Esophagus muscularis mucosa (tissue), 4 donors: ENCODE measurements around the gene PRPF6. TPM values are rescaled to one million over a fixed set of nuclear protein-coding genes. Genes with fewer than 3 reads are reported as not detected.

Experiments used
- DNase-seq: peaks from one replicate; pipeline ENCODE4 v3.0.0-alpha.2; 2017; ENCODE audit errors: extremely low spot score
- H3K27ac ChIP-seq, 4 donors: fragments of 200-600 bp; sonication (generic); replicated peaks in 1 of 4; 1 replicate in 3 of 4; 2 replicates in 1 of 4; pipeline ENCODE4 v1.5.1; 2016 to 2019; ENCODE audit warnings: mild to moderate bottlenecking in 1 of 4
- H3K27me3 ChIP-seq, 4 donors: fragments of 200-600 bp; sonication (generic); one replicate each; pipeline versions ENCODE4 v1.5.1 to v1.6.0; 2016 to 2019
- H3K36me3 ChIP-seq, 4 donors: fragments of 200-600 bp; sonication (generic); one replicate each; pipeline ENCODE4 v1.5.1; 2016 to 2019
- H3K4me1 ChIP-seq, 4 donors: fragments of 200-600 bp; sonication (generic); one replicate each; pipeline ENCODE4 v1.5.1; 2016 to 2019
- H3K4me3 ChIP-seq, 4 donors: fragments of 200-600 bp; sonication (generic); 1 replicate in 2 of 4; 2 replicates in 2 of 4; pipeline ENCODE4 v1.5.1; 2016 to 2019; ENCODE audit warnings: mild to moderate bottlenecking in 4 of 4, moderate library complexity in 1 of 4
- H3K9me3 ChIP-seq, 4 donors: fragments of 200-600 bp; sonication (generic); 1 replicate in 3 of 4; 2 replicates in 1 of 4; pipeline ENCODE4 v1.5.1; 2016 to 2019
- EP300 ChIP-seq: sonication (generic); formaldehyde crosslinking; IDR thresholded peaks from one replicate; pipeline ENCODE4 v1.6.1; 2017; ENCODE audit warnings: antibody characterized with exemption
- POLR2A ChIP-seq: fragments of 450-650 bp; IDR thresholded peaks from one replicate; pipeline ENCODE4 v1.6.1; 2017; ENCODE audit warnings: antibody characterized with exemption, moderate library complexity, mild to moderate bottlenecking, low read depth
- POLR2AphosphoS5 ChIP-seq, 2 donors: sonication (generic); formaldehyde crosslinking; IDR thresholded peaks; one replicate each; pipeline ENCODE4 v1.6.1; 2017; ENCODE audit warnings: antibody characterized with exemption in 2 of 2
- WGBS: methylation state at CpG from one replicate; pipeline ENCODE4 v1.1.5; 2018; 5-methylcytosine and 5-hydroxymethylcytosine counted together
- intact Hi-C: fragments of 100-400 bp; cut with DNase I; formaldehyde crosslinking; loops from one replicate; pipeline ENCODE4 v1.15.1; 2023
- total RNA-seq, 4 donors: library from RNA; depleted of rRNA; stranded (reverse); fragments of >200 nt; gene quantifications; one replicate each; pipeline versions ENCODE4 v1.1.0 to v1.2.1, GENCODE V29; 2016
- TF ChIP-seq, protein P1 (sequence below), 3 experiments: fragments of 200-600 bp in 2 of 3; fragments of 450-650 bp in 1 of 3; sonication (generic) in 2 of 3; IDR thresholded peaks; one replicate each; pipeline ENCODE4 v1.5.1; 2017 to 2019; ENCODE audit warnings: antibody characterized with exemption in 3 of 3, mild to moderate bottlenecking in 2 of 3, moderate library complexity in 1 of 3

PRPF6 gene
- total RNA-seq, 4 donors from 2014 or later = 46.1 to 64.9 (median 58.7) TPM

GRCh38 chr20:64037199-64037497 is 56.2 kb downstream of the PRPF6 start:
- no peak for DNase-seq

DNA sequence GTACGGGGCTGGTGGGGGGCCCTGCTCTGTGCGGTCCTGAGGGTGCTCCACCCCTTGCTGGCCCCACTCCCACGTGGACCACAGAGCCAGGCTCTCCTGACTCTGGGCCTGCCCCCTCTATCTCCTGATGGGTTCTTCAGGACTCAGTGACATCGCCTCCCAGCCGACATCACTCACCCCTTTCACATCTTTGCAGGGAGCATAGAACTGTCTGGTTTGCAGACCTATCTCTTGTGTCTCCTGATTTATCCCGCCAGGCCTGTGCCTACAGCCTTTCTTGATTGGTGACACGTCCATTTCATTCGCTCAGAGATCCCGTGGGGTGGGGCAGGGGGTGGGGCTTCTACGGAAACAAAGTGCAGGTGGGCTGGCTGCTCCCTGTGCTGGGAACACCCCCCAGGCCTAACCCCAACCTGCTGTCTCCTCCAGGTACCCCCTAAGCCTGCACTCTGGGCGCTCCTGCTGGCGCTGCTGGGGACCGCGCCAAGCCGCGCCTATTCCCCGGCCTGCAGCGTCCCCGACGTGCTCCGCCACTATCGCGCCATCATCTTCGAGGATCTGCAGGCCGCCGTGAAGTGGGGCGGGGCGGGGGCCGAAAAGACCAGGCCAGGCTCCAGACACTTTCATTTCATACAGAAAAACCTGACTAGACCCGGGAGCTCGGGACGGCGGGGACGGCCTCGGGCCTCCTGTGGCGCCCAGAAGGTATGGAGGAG is 56.7 kb downstream of the PRPF6 start:
- peaks cover 3 to 76% (median 61%) of the 10 kb centered on the region in 4 donors for H3K27me3 ChIP-seq
- intact Hi-C loops = no loop called here

More at GRCh38 chr20:64037199-64037497, 56.2 kb downstream of the PRPF6 start:
- intact Hi-C loops = no loop called here
- Histone ChIP-seq H3K36me3 (peaks cover 10 to 37% (median 32%) of the 10 kb centered on the region in 4 donors), H3K9me3 (no peaks in the 10 kb centered on the region), H3K4me3 (no peak overlapping the region), H3K27me3 (peaks cover 3 to 71% (median 57%) of the 10 kb centered on the region in 4 donors), H3K4me1 (peaks cover 34 to 51% (median 48%) of the 10 kb centered on the region in 4 donors), H3K27ac (no peak overlapping the region)
- TF ChIP-seq POLR2AphosphoS5 (IDR thresholded peaks at IDR 0.05) (no peak), EP300 (no peak), POLR2A (no peak)
- TF ChIP-seq, protein P1, sequence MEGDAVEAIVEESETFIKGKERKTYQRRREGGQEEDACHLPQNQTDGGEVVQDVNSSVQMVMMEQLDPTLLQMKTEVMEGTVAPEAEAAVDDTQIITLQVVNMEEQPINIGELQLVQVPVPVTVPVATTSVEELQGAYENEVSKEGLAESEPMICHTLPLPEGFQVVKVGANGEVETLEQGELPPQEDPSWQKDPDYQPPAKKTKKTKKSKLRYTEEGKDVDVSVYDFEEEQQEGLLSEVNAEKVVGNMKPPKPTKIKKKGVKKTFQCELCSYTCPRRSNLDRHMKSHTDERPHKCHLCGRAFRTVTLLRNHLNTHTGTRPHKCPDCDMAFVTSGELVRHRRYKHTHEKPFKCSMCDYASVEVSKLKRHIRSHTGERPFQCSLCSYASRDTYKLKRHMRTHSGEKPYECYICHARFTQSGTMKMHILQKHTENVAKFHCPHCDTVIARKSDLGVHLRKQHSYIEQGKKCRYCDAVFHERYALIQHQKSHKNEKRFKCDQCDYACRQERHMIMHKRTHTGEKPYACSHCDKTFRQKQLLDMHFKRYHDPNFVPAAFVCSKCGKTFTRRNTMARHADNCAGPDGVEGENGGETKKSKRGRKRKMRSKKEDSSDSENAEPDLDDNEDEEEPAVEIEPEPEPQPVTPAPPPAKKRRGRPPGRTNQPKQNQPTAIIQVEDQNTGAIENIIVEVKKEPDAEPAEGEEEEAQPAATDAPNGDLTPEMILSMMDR (IDR thresholded peaks at IDR 0.05) = no peak
- 67% methylated on average over 2 of the region's 3 CpGs for WGBS

DNA sequence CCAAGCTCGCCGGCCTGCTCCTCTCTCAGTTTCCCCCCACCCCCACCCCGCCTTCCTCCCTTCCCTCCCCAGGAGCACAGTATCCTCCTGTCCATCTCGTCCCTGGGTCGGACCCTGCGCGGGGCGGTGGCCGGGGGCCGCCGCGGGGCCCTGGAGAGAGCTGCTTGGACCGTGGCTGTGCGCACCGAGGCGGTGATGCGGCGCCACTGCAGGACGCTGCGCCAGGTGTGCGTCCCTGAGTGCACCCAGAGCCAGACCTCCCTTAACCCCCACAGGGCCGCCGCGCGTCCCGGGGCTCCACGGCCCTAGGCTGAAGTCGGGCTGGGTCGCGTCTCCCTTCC is 57.3 kb downstream of the PRPF6 start:
- Histone ChIP-seq H3K4me1 (peaks cover 37 to 55% (median 53%) of the 10 kb centered on the region in 4 donors), H3K27me3 (peaks cover 3 to 82% (median 61%) of the 10 kb centered on the region in 4 donors), H3K9me3 (no peaks in the 10 kb centered on the region), H3K4me3 (peak overlapping the region; percentile 51 to 60 (median 56)), H3K27ac (peak overlapping the region in 2 of 4 donors; percentile 53 to 70), H3K36me3 (peaks cover 6 to 27% (median 21%) of the 10 kb centered on the region in 4 donors)
- no CpG with 5 or more reads among the region's 30 CpGs for WGBS
- no peak for TF ChIP-seq EP300
- no peak for TF ChIP-seq POLR2A
- no peak for TF ChIP-seq POLR2AphosphoS5 (IDR thresholded peaks at IDR 0.05)
- TF ChIP-seq, protein P1 (IDR thresholded peaks at IDR 0.05) = no peak
- no peak for DNase-seq
- intact Hi-C loops = no loop called here

More for the DNA sequence above, 56.7 kb downstream of the PRPF6 start:
- no peak for DNase-seq
- 19% methylated on average over 17 of the region's 36 CpGs for WGBS
- peaks cover 37 to 55% (median 53%) of the 10 kb centered on the region in 4 donors for H3K4me1 ChIP-seq
- peaks cover 6 to 32% (median 27%) of the 10 kb centered on the region in 4 donors for H3K36me3 ChIP-seq
- no peaks in the 10 kb centered on the region for H3K9me3 ChIP-seq
- H3K27ac ChIP-seq = no peak overlapping the region
- TF ChIP-seq POLR2A = no peak
- no peak for TF ChIP-seq POLR2AphosphoS5 (IDR thresholded peaks at IDR 0.05)
- TF ChIP-seq EP300 = no peak
- TF ChIP-seq, protein P1 (IDR thresholded peaks at IDR 0.05) = no peak
- H3K4me3 ChIP-seq = peak overlapping the region; percentile 51 to 60 (median 56)

- H3K36me3 ChIP-seq = peaks cover 4 to 21% (median 16%) of the 10 kb centered on the region in 4 donors
- intact Hi-C loops = no loop called here
- peaks cover 37 to 55% (median 53%) of the 10 kb centered on the region in 4 donors for H3K4me1 ChIP-seq
- H3K27ac ChIP-seq = peak overlapping the region; percentile 38 to 70 (median 46)
- peak overlapping the region; percentile 51 to 60 (median 56) for H3K4me3 ChIP-seq
- no peaks in the 10 kb centered on the region for H3K9me3 ChIP-seq
- peaks cover 3 to 86% (median 61%) of the 10 kb centered on the region in 4 donors for H3K27me3 ChIP-seq
- no peak for DNase-seq
- no peak for TF ChIP-seq POLR2A
- TF ChIP-seq POLR2AphosphoS5 (IDR thresholded peaks at IDR 0.05) = peak in 1 of 2 donors; percentile 37
- TF ChIP-seq EP300 = no peak
- TF ChIP-seq, protein P1 (IDR thresholded peaks at IDR 0.05) = peak; percentile 64 to 75 (median 74)
- WGBS = 2% methylated on average over 17 of the region's 91 CpGs
Observed at GRCh38 chr20:64038565-64039292, 57.8 kb downstream of the PRPF6 start.
